HG02571 (cell line): ENCODE data around the gene HOXC11.

ENCODE experiments used
- ATAC-seq: cut with Tn5 transposase; IDR thresholded peaks from one replicate; pipeline ENCODE4 v1.9.1; 2021; ENCODE audit warnings: mild to moderate bottlenecking, moderate library complexity; ENCODE audit not compliant: unreplicated experiment

The HOXC11 gene

DNA sequence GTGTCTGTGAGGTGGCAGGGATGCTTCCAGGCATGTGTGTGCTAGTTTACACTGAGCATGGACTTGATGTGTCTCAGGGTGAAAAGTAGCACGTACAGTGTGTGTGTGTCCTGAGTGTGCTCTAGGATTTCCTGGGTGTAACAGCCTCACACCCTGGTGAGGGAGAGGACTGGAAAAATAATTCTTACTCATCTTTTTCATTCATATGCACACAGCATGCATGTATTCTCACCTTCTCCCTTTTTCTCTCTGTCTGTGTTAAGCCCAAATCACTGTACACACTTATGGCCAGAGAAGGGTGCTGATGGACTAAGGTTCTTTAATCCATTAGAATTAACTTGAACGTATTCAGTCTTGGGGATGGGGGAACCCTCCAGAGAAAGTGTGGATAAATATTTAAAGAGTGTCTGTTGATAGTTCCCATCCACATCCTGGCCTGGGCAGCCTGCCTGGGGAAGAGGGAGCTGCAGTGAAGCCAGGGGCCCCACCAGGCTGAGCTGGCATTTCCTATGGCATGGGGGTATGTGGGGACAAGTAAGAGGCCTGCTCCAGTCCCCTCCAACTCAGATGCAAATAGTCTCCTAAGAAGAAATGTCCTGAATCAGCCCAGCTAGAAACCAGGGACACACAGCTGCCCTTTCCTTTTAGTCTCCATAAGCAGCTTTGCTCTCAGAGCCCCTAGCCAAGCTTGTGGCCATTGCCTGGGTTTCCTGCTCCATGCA is 34.8 kb downstream of the HOXC11 start:
- no peak for ATAC-seq

DNA sequence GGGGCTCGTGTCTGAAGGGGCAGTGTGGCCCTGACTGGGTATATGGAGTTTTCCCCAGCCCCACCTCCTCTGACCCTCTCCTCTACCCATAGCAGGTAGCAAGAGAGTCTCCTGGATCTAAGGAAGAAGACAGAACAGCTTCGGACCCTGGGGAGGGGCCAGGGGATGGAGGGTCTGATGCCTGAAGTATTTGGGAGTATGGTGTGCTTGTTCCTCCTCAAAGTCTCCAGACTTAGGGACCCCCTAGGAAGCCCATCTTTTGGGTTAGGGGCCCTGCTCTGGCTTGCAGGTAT is 35.3 kb downstream of the HOXC11 start:
- no peak for ATAC-seq

DNA sequence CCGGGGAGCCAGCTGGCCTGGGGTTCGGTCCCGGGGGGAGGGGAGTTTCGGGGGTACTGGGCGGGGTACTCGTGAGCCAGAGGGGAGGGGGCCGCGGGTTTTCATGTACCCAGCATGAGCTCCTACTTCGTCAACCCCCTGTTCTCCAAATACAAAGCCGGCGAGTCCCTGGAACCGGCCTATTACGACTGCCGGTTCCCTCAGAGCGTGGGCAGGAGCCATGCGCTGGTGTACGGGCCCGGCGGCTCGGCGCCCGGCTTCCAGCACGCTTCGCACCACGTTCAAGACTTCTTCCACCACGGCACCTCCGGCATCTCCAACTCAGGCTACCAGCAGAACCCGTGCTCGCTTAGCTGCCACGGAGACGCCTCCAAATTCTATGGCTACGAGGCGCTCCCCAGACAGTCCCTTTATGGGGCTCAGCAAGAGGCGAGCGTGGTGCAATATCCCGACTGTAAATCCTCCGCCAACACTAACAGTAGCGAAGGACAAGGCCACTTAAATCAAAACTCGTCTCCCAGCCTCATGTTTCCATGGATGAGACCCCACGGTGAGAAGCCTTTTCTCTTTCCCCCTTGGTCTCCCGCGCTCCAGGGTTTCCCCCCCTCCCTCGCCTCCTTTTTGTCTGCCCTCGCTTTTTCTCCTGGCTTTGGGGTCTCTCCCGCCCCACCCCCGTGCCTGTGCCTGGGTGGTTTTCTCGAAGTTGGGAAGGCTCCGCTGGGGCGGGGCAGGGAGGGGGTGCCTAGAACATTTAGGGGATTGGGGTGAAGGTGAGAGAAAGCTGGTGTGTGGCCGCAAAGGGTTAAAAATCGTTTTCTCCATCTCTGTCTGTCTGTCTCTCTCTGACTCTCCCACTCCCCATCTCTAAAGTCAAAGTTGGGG is 36.5 kb downstream of the HOXC11 start:
- no peak for ATAC-seq

DNA sequence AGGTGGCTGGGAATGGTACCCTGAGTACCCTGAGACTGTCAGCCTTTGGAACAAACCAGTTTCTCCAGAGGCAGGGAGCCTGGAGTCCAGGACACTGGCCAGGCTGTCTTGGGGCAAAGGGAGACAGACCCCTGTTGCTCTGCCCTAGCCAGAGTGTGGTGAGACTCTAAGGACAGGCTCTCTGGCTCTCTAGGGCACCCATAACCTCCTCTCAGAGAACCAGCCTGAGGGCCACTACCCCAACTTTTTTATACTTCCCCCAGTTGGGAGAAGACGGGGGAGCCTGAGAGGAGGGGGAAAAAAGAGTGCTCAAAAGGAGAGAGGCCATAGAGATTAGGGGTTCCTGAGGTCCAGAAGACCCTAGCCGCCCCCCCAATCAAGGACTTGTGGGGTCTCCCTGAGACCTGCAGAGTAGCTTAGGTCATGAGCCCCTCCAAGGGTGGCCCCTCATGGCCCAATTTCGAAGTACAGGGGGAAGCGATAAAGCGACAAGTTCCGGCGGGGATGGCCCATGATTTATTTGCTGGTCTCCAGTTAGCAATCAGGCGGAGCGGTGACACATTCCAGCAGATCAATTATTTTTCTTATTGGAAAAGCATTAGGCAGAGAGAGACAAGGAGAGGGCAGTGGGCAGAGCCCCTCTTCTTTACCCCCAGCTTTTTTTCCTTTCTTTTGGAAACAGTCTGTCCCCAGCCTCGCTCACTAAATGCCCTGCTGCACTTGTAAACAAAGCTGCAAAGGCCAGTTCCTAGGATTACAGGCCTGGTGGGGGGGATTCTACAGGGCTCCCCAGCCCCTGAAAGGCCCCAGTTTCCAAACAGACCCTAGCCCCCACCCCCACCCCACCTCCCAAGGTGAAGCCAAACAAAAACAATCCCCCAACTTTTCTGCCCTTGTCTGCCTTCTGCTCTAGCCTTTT is 37.4 kb downstream of the HOXC11 start:
- no peak for ATAC-seq

DNA sequence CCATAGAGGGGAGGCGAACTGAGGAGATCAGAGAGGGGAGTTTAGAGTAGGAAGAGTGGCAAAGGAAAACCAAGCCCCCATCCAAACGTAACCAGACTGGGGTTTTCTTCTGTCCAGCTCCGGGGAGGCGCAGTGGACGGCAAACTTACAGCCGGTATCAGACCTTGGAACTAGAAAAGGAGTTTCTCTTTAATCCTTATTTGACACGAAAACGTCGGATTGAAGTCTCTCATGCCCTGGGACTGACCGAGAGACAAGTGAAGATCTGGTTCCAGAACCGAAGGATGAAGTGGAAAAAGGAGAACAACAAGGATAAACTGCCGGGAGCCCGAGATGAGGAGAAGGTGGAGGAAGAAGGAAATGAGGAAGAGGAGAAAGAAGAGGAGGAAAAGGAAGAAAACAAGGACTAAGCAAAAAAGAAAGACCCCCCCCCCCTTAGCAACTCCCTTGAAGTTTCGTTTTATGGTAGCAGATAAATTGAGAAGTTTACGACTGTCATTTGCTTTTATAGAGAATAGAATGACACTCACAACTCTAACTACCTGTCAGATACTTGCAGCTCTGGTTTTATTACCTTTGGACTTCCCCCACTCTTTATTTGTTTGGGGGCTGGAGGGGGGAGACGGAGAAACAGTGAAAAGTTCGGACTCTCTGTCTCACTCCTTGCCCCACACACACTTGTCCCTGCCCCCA is 38.2 kb downstream of the HOXC11 start:
- no peak for ATAC-seq

DNA sequence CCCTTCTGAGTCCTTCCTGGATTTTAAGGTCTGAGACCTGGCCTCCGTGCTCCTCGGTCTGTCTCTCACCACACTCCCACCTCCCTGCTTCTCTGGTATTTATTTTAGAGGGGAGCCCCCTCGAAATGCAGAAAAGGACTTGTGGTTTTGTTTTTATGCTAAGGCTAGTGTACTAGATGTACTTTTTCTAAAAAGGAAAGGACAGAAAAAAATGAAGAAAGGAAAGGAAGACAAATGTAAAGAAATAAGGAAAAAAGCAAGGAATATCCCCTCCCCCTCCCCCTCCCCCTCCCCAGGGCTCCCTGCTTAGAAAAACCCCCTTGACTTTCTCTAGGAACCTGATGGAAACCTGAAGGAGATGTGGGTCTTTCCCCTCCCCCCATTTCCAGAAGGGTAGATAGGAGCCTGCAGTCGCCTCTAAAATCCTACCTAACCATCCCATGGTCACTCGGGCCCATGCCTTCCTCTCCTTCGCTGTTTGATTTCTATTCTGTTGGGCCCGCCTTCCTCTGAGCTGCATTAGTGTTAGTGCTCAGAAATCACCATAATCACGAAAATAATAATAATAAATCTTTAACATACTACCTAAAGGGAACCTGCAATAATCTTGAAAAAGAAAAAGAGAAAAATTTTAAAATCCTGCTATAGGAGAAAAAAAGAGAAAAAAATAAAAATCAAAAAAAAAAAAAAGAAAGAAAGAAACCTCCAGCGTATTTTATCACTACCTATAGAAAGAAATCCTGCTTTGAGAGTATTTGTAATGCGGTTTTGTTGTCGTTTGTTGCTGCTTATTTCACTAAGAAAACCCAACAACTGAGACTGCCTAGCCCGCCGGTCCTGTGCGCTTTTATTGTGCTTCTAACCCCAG is 39.0 kb downstream of the HOXC11 start:
- no peak for ATAC-seq

DNA sequence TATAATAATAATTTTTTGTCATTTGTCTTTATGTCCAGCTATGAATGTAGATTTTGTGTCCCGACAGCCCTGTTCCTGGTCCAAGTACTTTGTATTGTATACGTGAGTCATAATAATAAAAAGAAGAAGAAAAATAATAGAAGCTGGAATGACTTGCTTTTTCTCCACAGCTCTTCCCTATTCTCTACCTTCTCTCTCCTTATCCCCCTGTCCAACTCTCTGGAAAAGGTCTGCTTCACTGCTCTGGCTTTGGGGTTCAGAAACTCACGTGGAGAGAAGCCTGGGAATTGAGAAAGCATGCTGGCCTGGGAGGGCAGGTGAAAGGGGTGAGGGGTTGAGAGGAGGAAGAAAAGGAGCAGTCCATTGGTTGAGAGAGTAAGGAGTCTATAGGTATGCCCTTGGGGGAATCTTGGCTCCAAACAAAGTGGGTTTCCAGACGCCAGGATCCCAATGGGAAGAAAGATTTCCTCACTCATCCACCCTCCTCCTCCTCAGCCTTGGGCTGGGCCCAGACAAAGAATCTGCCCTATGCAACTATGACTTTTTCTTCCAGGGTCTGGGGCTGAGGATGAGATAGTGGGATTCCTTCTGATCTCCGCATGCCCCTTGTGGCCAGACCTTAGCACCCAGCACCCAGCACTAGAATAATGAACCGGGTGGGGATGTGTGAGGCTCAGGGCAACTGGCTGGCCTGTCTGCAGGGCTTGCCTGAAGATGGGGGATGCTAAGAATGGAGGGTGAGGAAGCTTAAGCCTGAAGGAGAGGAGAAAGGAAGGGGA is 39.9 kb downstream of the HOXC11 start:
- ATAC-seq, result no peak

DNA sequence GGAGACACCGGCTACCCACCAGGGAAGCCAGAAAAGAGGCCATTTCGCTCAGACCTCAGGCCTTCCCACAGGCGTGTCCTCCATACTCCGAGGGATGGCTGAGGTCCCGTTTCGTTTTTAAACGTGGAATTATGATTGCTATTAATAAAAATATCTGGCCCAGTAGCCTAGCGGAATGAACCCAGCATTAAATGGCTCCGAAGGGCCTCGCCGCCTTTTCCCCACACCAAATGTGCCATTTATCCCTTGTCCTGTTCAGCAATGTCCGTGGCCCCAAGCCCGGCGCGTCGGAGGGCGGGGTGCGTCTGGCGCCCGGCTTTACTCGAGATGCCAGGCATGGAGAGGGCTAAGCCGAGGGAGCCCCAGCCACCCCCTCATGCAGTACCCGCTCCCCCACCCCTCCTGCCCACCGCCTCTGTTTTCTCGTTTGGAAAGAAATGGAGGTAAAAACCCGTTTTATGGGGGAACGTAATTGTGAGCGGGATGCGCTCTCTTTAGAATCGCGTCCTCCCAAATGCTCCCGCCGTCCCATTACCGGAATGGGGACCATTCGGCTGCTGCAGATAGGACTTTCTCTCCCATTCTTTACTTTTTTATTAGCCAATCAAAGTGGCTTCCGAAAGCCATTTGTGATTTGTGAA is 41.6 kb downstream of the HOXC11 start:
- no peak for ATAC-seq

DNA sequence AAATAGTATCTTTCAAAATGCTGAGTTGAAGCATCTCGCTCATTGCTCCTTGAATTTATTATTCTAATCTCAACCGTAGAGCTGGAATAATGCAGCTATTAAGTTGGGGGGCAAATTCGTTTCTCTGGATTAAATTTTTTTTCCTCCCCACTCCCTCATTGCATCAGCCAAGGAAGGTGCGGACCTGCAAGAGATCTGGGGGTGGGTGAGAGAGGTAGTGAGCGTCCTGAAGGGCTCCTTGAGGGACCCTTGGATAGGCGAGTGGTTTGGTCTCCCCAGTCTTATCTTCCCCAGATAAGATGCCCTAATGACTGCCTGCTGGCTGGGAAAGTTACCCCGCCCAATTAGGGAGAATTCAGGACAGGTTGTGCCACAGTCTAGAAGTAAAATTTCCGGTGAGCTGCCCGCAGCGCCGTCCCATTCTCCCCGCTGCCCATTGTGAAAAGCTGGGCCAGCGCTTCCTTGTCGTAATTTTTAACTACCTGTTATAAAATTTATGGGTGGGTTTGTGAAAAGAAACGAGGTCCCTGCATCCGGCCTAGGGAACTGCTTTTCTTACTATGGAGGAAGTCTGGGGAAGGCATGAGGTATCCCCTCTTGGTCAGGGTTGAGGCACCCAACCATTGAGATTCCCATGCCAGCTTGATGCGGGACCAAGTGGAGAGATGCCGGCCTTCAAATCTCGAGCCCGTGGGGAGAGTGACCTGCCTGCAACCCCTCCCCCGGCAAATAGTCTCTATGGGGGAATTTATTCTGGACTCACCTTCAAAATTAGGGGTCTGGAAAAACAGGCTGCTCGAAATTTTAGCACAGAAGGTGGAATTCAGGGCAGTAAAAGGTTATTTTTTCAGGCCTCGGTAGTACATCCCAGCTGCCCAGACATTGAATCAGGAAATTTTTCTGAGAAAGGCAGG is 42.3 kb downstream of the HOXC11 start:
- ATAC-seq, result no peak

DNA sequence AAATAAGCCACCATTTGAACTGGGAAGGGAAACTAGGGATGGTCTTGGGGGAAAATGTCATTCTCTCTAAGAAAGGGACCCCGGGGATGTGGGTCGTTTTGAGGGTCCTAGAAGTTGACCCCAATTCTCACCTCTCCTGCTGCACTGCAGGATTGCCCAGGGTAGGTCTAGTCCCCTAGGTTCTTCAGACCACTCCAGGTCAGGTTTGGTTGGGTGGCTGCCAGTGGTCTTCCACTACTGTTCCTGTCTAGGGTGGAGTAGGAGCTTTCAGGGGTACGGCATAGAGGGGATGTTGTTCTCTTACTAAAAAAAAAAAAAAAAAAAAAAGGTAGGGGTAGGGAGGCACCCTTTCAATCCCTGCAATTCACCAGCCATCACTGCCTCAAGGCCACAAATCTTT is 43.1 kb downstream of the HOXC11 start:
- no peak for ATAC-seq

DNA sequence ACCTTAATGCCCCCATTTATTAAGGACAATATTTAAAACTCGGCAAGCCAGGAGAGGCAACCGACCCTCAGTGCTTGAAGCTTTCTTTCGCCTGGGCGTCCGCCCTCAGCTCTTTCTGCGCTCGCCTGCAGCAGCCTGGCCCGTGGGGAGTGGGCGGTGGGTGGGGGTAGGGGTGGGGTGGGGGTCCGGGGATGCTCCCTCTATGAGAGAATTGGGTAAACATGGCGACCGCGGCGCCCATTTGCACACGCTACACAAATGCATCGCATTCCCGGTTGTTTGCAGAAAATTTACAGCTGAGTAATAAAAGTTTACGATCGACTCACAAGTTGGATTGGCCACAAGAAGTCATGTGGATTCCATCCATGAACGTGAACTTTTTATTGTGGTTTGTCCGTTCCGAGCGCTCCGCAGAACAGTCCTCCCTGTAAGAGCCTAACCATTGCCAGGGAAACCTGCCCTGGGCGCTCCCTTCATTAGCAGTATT is 43.6 kb downstream of the HOXC11 start:
- ATAC-seq, result no peak

DNA sequence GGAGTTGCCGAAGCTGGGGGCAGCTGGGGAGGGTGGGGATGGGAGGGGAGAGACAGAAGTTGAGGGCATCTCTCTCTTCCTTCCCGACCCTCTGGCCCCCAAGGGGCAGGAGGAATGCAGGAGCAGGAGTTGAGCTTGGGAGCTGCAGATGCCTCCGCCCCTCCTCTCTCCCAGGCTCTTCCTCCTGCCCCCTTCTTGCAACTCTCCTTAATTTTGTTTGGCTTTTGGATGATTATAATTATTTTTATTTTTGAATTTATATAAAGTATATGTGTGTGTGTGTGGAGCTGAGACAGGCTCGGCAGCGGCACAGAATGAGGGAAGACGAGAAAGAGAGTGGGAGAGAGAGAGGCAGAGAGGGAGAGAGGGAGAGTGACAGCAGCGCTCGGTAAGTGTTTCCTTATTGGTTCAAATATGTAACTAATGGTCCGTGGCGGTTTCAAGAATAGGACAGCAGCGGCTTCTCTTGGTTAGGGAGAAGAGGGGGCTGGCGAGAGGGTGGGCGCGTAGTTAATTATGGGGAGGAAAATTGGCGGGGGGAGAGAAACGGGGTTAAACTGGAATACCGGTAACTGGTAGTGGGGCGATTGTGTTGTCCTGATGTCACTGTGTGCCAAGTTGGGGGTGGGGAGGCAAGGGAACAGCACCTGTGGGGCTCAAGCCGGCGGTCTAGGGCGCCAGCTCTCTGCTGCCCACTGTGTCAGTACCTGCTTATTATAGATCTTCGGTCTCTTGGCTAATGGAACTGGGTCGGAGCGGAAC is 44.3 kb downstream of the HOXC11 start:
- ATAC-seq, result peak; percentile 34

DNA sequence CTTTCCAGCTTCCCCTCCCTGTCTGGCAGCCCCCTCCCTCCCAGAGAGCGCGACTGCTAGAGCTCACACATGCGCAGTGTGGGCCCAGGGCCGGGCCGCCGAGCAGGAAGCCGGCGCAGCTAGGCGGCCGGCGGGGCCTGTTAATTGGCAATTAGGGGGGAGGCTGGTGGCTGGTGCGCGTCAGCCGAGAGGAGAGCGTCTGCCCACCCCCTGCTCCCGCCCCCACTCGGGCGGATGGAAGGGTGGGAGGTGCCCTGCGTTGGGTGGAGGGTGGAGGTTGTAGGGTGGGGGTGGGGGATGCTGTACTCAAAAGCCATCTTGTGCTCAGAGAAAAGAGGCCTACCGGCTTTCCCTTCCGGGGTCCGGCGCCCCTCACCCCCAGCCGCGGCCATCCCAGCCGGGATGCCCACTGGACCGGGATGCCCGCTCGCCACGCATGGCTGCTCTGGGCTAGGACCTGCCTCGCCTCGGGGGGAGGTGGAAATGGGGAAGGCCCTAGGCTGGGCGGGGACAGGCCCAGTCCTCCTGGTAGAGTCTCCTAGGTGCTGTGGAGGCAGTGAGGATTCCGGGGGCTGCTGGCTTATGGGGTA is 45.0 kb downstream of the HOXC11 start:
- ATAC-seq, result peak; percentile 64

DNA sequence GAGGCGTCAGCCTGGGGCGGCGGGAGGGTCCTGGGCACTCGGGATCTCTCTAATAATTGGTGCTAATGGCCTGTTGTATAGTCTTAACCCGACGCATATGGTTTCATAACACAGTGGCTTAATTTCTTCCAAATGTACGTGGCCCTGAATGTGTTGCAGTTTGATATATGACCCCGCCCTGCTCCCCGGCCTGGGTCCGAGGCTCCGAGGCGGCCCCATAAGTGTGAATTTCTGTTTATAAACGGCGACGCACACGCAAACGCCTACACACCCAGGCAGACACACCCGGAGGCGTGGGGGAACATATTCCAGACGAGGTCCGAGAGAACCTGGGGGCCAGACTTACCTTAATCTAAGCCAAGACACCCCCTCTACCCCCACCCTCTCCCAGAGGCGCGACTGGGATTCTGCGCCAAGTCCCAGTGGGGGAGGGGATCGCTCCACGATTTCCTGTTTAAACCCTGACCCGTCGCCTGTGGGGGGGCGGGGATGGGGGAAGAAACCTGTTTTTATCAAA is 45.6 kb downstream of the HOXC11 start:
- ATAC-seq, result no peak

DNA sequence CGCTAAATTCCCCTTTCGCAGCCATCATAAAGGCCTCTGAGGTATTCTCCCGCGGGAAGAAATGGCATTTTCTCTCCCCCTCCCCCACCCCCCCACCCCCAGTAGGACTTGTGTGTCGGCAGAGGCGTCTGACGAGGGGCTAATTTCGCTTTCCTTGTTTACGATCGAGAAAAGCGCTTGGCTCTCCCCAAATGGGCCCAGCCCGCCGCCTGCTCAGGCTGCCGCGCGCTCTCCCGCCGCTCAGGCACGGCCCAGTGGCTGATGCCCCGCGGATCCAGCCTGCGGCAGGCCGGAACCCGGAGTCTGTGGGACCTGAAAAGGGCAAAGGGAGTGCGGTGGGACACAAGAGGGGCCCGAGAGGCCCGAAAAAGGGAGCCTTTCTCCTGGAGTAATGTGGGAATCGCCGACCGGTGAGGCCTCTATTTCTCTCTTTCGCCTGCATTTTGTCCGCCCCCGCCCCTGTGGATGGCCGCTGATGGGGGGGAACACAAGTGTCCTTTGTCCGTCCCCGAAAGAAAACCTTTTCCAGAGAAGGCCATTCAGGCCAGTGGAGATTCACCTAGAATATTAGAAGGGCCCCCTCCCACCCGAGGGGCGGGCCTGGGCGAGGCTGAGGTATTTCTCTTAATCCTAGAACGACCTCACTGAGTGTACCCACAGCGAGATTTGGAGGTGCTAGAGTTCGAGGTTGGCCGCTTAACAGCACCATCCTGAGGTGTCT is 46.3 kb downstream of the HOXC11 start:
- no peak for ATAC-seq
